ENCODE data around the gene ZNF536. TPM values are rescaled to one million over a fixed set of nuclear protein-coding genes. Genes with fewer than 3 reads are reported as not detected.
"Not testable (repeated sequence)": the region's sequence is repeated elsewhere in the genome, so short reads cannot be mapped to it uniquely, and the experiment has no call there.

The ZNF536 gene
- total and polyA plus RNA-seq, 7 donors = 0.01 to 0.94 (median 0.20) TPM; not detected in 1

DNA sequence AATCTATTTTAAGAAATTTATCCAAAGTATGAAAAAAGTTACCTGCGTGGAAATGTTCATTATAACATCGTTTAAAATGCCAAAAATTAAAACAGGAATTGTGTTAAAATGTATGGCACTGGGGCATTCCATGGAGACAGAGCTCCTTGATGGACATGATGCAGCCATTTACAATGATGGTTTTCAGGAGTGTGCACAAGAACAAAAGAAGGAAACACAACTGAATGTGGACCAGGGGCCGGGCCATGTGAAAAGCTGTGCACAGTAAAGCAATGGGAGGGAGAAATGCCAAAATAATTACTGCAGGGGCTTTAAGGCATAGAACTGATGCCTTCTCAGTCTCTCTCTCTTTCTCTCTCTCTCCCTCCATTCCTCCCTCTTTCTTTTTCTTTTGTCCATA is 115.0 kb downstream of the ZNF536 start:
- Histone ChIP-seq H3K9me3 (no peaks in the 10 kb centered on the region), H3K27me3 (ENCODE audit: insufficient read depth in 3 of 3, low read length in 2 of 3) (peaks cover 0 to 2% (median 0%) of the 10 kb centered on the region in 3 donors), H3K4me3 (no peak overlapping the region), H3K27ac (no peak overlapping the region), H3K36me3 (ENCODE audit: insufficient read depth in 1 of 2, low read depth in 1 of 2) (no peaks in the 10 kb centered on the region), H3K4me1 (no peaks in the 10 kb centered on the region)
- WGBS, 3 donors = 77 to 80% (median 80%) methylated on average over 3 of the region's 3 CpGs
- TF ChIP-seq, protein P1, sequence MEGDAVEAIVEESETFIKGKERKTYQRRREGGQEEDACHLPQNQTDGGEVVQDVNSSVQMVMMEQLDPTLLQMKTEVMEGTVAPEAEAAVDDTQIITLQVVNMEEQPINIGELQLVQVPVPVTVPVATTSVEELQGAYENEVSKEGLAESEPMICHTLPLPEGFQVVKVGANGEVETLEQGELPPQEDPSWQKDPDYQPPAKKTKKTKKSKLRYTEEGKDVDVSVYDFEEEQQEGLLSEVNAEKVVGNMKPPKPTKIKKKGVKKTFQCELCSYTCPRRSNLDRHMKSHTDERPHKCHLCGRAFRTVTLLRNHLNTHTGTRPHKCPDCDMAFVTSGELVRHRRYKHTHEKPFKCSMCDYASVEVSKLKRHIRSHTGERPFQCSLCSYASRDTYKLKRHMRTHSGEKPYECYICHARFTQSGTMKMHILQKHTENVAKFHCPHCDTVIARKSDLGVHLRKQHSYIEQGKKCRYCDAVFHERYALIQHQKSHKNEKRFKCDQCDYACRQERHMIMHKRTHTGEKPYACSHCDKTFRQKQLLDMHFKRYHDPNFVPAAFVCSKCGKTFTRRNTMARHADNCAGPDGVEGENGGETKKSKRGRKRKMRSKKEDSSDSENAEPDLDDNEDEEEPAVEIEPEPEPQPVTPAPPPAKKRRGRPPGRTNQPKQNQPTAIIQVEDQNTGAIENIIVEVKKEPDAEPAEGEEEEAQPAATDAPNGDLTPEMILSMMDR (IDR thresholded peaks at IDR 0.05) = no peak
- DNase-seq (no peak), ATAC-seq (no peak)
- intact Hi-C loops (cut with DNase I) = no loop called here

DNA sequence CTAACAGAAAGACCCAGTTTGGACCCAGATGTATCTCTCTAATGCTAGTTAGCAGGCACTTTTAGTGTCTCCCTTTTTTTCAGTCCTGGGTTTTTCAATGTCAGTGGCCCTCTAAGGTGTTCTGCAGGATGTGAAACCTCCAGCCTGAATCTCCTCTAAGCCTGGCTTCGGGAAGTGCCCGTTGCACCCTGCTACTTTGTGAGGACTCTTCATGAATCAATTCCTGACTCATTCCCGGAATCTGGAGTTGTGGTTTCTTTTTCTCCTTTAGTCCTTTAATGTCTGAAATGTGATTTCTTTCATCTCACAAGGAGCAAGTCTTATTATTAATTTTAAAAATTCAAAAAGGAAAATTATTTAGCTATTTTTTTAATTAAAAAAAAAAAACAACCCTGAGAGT is 116.0 kb downstream of the ZNF536 start:
- no peak overlapping the region for H3K4me3 ChIP-seq
- no peaks in the 10 kb centered on the region for H3K4me1 ChIP-seq
- 73 to 77% (median 76%) methylated on average over 3 of the region's 3 CpGs for WGBS, 3 donors
- no peaks in the 10 kb centered on the region for H3K9me3 ChIP-seq
- TF ChIP-seq, protein P1 (IDR thresholded peaks at IDR 0.05) = no peak
- ATAC-seq (no peak), DNase-seq (no peak)
- no peaks in the 10 kb centered on the region for H3K36me3 ChIP-seq (ENCODE audit: insufficient read depth in 1 of 2, low read depth in 1 of 2)
- intact Hi-C loops (cut with DNase I) = no loop called here
- H3K27ac ChIP-seq = no peak overlapping the region
- H3K27me3 ChIP-seq (ENCODE audit: insufficient read depth in 3 of 3, low read length in 2 of 3) = peaks cover 0 to 2% (median 0%) of the 10 kb centered on the region in 3 donors

DNA sequence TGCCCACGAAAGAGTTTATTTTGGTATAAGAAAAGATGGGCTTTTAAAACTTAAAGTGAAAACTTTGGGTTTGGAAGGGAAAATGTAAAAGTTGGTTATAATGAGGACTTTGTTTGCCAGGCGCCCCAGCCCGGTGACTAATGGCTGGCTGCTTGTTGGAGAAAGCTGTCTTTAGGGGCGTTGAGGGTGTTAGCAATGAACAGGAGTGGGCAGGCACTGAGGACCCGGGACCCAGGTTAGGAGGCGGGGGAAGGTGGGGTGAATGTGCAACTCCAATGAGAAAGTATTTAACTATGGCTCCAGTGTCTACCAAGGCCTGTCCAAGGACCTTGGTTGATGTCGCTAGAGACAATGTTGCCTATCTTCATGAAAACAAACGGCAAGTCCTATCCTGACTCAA is 118.6 kb downstream of the ZNF536 start:
- TF ChIP-seq, protein P1 (IDR thresholded peaks at IDR 0.05) = no peak
- Histone ChIP-seq H3K36me3 (ENCODE audit: insufficient read depth in 1 of 2, low read depth in 1 of 2) (no peaks in the 10 kb centered on the region), H3K9me3 (no peaks in the 10 kb centered on the region), H3K27ac (no peak overlapping the region), H3K27me3 (ENCODE audit: insufficient read depth in 3 of 3, low read length in 2 of 3) (peaks cover 0 to 2% (median 0%) of the 10 kb centered on the region in 3 donors), H3K4me3 (no peak overlapping the region), H3K4me1 (no peaks in the 10 kb centered on the region)
- DNase-seq = no peak
- no peak for ATAC-seq
- intact Hi-C loops (cut with DNase I) = no loop called here
- WGBS, 3 donors = 91 to 94% (median 91%) methylated on average over 8 of the region's 8 CpGs

DNA sequence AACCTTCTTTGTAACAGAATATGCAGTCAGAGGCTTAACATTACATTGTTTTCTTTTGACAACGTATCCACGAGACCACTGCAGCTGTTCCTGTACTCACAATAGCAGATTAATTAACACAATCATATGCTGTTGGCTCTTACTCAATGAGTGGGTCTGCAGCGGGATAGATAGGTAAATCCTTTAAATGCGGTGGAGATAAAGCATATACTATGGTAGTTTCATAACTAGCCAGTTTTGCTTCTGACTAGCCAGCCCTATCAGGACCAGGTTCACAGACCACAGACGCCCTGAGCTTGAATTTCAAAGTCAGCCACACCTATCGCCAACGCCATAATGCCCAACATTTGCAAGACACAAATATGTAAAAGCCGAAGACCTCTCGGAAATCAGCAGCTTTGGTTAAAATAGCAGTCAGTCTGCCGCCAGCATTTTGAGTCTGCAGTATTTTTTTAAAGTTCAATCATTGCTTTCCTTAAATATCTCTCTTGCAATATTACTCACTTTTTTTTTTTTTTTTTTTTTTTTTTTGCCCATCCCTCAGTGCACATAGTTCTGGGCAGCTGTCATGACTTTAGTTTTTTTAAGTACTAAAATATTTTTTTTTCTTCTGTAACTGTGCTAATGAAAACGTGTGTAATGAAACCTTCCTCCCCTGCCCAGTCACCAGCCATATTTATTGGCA is 120.5 kb downstream of the ZNF536 start:
- TF ChIP-seq, protein P1 (IDR thresholded peaks at IDR 0.05) = no peak
- intact Hi-C loops (cut with DNase I) = no loop called here
- DNase-seq = no peak
- Histone ChIP-seq H3K9me3 (no peaks in the 10 kb centered on the region), H3K4me1 (no peaks in the 10 kb centered on the region), H3K36me3 (ENCODE audit: insufficient read depth in 1 of 2, low read depth in 1 of 2) (no peaks in the 10 kb centered on the region), H3K4me3 (no peak overlapping the region), H3K27me3 (ENCODE audit: insufficient read depth in 3 of 3, low read length in 2 of 3) (peaks cover 0 to 7% (median 0%) of the 10 kb centered on the region in 3 donors), H3K27ac (no peak overlapping the region)
- ATAC-seq = no peak
- 29 to 32% (median 32%) methylated on average over 11 of the region's 11 CpGs for WGBS, 3 donors

DNA sequence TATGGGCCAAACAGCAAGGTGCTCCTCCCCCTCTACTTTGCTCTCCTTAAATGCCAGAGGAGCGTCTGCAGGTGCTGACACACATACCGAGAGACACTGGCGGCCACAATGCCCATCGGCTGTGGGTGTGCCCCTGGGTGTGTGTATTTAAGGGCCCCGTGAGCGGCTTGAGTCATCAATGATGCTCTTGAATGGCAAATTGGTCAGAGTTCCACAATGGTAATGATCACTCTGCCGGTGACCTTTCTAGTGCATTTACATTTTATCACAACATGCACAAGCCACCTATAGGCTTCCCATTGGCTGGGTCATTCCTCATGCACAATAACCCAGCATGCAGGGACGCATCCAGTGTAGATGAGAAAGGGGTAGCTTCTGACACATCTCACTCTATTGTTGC is 124.8 kb downstream of the ZNF536 start:
- WGBS, 3 donors = 84 to 88% (median 87%) methylated on average over 8 of the region's 8 CpGs
- no peaks in the 10 kb centered on the region for H3K4me1 ChIP-seq
- TF ChIP-seq, protein P1 (IDR thresholded peaks at IDR 0.05) = no peak
- peaks cover 0 to 5% (median 0%) of the 10 kb centered on the region in 3 donors for H3K27me3 ChIP-seq (ENCODE audit: insufficient read depth in 3 of 3, low read length in 2 of 3)
- no peak overlapping the region for H3K4me3 ChIP-seq
- no peaks in the 10 kb centered on the region for H3K36me3 ChIP-seq (ENCODE audit: insufficient read depth in 1 of 2, low read depth in 1 of 2)
- intact Hi-C loops (cut with DNase I) = no loop called here
- H3K9me3 ChIP-seq = no peaks in the 10 kb centered on the region
- ATAC-seq (no peak), DNase-seq (no peak)
- no peak overlapping the region for H3K27ac ChIP-seq

DNA sequence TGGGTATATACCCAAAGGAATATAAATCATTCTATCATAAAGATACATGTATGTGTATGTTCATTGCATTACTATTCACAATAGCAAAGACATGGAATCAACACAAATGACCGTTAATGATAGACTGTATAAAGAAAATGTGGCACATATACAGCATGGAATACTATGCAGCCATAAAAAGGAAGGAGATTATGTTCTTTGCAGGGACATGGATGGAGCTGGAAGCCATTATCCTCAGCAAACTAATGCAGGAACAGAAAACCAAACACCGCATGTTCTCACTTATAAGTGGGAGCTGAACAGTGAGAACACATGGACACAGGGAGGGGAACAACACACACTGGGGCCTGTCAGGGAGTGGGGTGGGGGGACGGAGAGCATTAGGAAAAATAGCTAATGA is 125.9 kb downstream of the ZNF536 start:
- H3K4me1 ChIP-seq; H3K4me3 ChIP-seq; DNase-seq; H3K27me3 ChIP-seq (ENCODE audit: insufficient read depth in 3 of 3, low read length in 2 of 3); H3K36me3 ChIP-seq (ENCODE audit: insufficient read depth in 1 of 2, low read depth in 1 of 2); intact Hi-C loops (cut with DNase I); ATAC-seq; H3K9me3 ChIP-seq; H3K27ac ChIP-seq: not testable (repeated sequence)
- 89 to 90% (median 90%) methylated on average over 3 of the region's 3 CpGs for WGBS, 3 donors
